ENCODE results near the gene HTR3C.
"Not testable (repeated sequence)": the region's sequence is repeated elsewhere in the genome, so short reads cannot be mapped to it uniquely, and the experiment has no call there.

Gene HTR3C

DNA sequence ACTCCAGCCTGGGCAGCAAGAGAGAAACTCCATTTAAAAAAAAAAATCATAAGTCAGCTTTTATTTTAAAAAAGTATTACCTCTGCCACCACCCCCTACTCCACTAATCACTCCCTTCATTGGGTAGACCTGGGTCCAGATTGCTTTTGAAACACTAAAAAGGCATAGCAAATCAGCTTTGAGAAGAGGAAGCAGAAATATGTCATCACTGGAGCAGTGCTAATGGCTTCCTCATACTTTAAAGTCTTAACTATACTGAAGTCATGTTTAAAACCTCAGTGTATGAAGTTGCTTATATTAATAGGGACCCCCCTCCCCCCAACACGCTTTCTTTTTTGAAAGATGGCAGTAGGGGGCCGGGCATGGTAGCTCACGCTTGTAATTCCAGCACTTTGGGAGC, 22.3 kb upstream of the HTR3C start:
- Histone ChIP-seq H3K4me3 (ENCODE audit: low read length) (no peak overlapping the region), H3K79me2 (ENCODE audit: low read length) (no peaks in the 10 kb centered on the region), H4K20me1 (ENCODE audit: insufficient read depth, low read length) (no peaks in the 10 kb centered on the region), H2AFZ (ENCODE audit: low read depth, low read length) (no peak overlapping the region), H3K36me3 (replicated peaks; ENCODE audit: low read depth, low read length) (no peaks in the 10 kb centered on the region), H3K4me2 (ENCODE audit: low read length) (no peak overlapping the region), H3K27ac (ENCODE audit: low read length) (no peak overlapping the region), H3K27me3 (ENCODE audit: low read depth, low read length) (peaks cover 15% of the 10 kb centered on the region), H3K9me3 (ENCODE audit: insufficient read depth, low read length) (no peaks in the 10 kb centered on the region), H3K4me1 (ENCODE audit: low read length) (no peaks in the 10 kb centered on the region), H3K9ac (ENCODE audit: low read length) (no peak overlapping the region)
- TF ChIP-seq EZH2phosphoT487 (IDR thresholded peaks at IDR 0.05; ENCODE audit: low read depth), result no peak
- TF ChIP-seq, protein P1, sequence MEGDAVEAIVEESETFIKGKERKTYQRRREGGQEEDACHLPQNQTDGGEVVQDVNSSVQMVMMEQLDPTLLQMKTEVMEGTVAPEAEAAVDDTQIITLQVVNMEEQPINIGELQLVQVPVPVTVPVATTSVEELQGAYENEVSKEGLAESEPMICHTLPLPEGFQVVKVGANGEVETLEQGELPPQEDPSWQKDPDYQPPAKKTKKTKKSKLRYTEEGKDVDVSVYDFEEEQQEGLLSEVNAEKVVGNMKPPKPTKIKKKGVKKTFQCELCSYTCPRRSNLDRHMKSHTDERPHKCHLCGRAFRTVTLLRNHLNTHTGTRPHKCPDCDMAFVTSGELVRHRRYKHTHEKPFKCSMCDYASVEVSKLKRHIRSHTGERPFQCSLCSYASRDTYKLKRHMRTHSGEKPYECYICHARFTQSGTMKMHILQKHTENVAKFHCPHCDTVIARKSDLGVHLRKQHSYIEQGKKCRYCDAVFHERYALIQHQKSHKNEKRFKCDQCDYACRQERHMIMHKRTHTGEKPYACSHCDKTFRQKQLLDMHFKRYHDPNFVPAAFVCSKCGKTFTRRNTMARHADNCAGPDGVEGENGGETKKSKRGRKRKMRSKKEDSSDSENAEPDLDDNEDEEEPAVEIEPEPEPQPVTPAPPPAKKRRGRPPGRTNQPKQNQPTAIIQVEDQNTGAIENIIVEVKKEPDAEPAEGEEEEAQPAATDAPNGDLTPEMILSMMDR (IDR thresholded peaks at IDR 0.05; ENCODE audit: low read depth, low read length), result no peak

GRCh38 chr3:184031187-184031792, 21.6 kb upstream of the HTR3C start, which contains the start of gene HTR3D:
Gene HTR3D, plus strand, starts transcription at chr3:184031742. Its CDS starts 0 bp downstream, at chr3:184031742.
- Histone ChIP-seq H3K27me3 (ENCODE audit: low read depth, low read length) (peaks cover 15% of the 10 kb centered on the region), H3K4me1 (ENCODE audit: low read length) (no peaks in the 10 kb centered on the region), H3K27ac (ENCODE audit: low read length) (no peak within 1 kb of the TSS), H3K9ac (ENCODE audit: low read length) (no peak within 1 kb of the TSS), H3K79me2 (ENCODE audit: low read length) (no peaks in the 10 kb centered on the region), H4K20me1 (ENCODE audit: insufficient read depth, low read length) (no peaks in the 10 kb centered on the region), H3K4me3 (ENCODE audit: low read length) (no peak within 1 kb of the TSS), H3K4me2 (ENCODE audit: low read length) (no peak within 1 kb of the TSS), H3K9me3 (ENCODE audit: insufficient read depth, low read length) (no peaks in the 10 kb centered on the region), H2AFZ (ENCODE audit: low read depth, low read length) (no peak within 1 kb of the TSS), H3K36me3 (replicated peaks; ENCODE audit: low read depth, low read length) (no peaks in the 10 kb centered on the region)
- TF ChIP-seq, protein P1 (IDR thresholded peaks at IDR 0.05; ENCODE audit: low read depth, low read length), result no peak
- no peak for TF ChIP-seq EZH2phosphoT487 (IDR thresholded peaks at IDR 0.05; ENCODE audit: low read depth)

DNA sequence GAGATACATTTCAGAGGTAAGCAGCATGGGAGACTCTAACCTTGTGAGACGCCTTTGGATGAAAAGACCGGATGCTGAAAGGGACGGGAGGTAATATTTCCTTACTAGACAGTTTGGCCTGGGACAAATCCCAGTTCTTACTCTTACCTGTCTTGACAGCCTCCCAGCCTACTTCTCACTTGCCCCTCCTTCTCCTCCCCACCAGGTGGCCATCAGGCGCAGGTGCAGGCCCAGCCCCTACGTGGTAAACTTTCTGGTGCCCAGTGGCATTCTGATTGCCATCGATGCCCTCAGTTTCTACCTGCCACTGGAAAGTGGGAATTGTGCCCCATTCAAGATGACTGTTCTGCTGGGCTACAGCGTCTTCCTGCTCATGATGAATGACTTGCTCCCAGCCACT, 15.0 kb upstream of the HTR3C start:
- Histone ChIP-seq H2AFZ (ENCODE audit: low read depth, low read length) (no peak overlapping the region), H4K20me1 (ENCODE audit: insufficient read depth, low read length) (no peaks in the 10 kb centered on the region), H3K9me3 (ENCODE audit: insufficient read depth, low read length) (no peaks in the 10 kb centered on the region), H3K4me2 (ENCODE audit: low read length) (no peak overlapping the region), H3K79me2 (ENCODE audit: low read length) (no peaks in the 10 kb centered on the region), H3K4me1 (ENCODE audit: low read length) (no peaks in the 10 kb centered on the region), H3K4me3 (ENCODE audit: low read length) (no peak overlapping the region), H3K9ac (ENCODE audit: low read length) (no peak overlapping the region), H3K27me3 (ENCODE audit: low read depth, low read length) (peaks cover 12% of the 10 kb centered on the region; the same call in 1 of the 2 replicates), H3K27ac (ENCODE audit: low read length) (no peak overlapping the region), H3K36me3 (replicated peaks; ENCODE audit: low read depth, low read length) (no peaks in the 10 kb centered on the region)
- TF ChIP-seq, protein P1 (IDR thresholded peaks at IDR 0.05; ENCODE audit: low read depth, low read length), result no peak
- TF ChIP-seq EZH2phosphoT487 (IDR thresholded peaks at IDR 0.05; ENCODE audit: low read depth), result no peak

GRCh38 chr3:184038307-184038706, 14.5 kb upstream of the HTR3C start:
- not testable (repeated sequence) for H2AFZ ChIP-seq (ENCODE audit: low read depth, low read length); H3K36me3 ChIP-seq (replicated peaks; ENCODE audit: low read depth, low read length); H3K27ac ChIP-seq (ENCODE audit: low read length); H3K4me1 ChIP-seq (ENCODE audit: low read length); H4K20me1 ChIP-seq (ENCODE audit: insufficient read depth, low read length); H3K79me2 ChIP-seq (ENCODE audit: low read length); H3K9me3 ChIP-seq (ENCODE audit: insufficient read depth, low read length); H3K9ac ChIP-seq (ENCODE audit: low read length); H3K4me2 ChIP-seq (ENCODE audit: low read length); H3K4me3 ChIP-seq (ENCODE audit: low read length)
- H3K27me3 ChIP-seq (ENCODE audit: low read depth, low read length), result peaks cover 12% of the 10 kb centered on the region; the same call in 1 of the 2 replicates
